HFF-Myc (cell line): ENCODE results near the gene MFSD11.
"Not testable (repeated sequence)": the region's sequence is repeated elsewhere in the genome, so short reads cannot be mapped to it uniquely, and the experiment has no call there.

Experiments
- DNase-seq: peaks from one replicate; pipeline ENCODE4 v3.0.0-alpha.2; 2011; ENCODE audit warnings: low read depth; ENCODE audit errors: extremely low read depth
- H3K4me3 ChIP-seq: replicated peaks from 2 replicates; pipeline ENCODE4 v1.5.1; 2011; ENCODE audit warnings: low read depth, mild to moderate bottlenecking, control low read depth, low read length
- CTCF ChIP-seq: IDR thresholded peaks from 2 replicates; pipeline ENCODE4 v1.5.1; 2012; ENCODE audit warnings: mild to moderate bottlenecking, low read depth, low read length, control low read depth; ENCODE audit errors: missing control alignments

The MFSD11 gene

DNA sequence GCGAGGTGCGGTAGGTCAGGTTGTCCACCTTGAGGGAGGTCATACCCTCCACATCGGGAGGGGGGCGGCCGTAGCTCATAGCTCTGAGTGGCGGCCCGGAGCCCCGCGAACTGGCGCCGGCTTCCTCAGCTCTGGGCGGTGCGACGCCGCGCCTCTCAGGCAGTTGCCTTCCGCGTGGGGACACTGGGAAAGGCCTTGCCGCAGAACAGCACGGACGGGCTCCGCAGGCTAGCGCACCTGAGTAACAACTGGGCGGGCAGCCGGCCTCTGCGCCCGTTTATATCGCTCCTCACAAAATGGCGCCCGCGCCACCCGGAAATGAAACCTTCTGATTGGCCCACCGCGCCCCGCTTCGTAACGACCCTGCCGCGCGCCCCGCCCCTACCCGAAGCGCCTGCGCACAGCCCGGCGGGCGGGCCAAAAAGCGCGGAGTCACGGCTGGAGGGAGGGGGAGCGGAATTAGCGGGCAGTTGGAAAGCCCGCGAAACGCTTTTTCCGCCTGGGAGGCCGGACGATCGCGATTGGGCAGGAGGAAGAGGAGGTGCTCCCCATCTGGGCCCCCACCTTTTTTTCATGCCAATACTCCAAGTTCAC, 740 bp upstream of the MFSD11 start, which contains the start of gene SRSF2:
Gene SRSF2 (minus strand): TSS at position 250 of the 594 bp plus-strand sequence. CDS start 171 bp downstream, at position 79.
- peak; percentile 92 for DNase-seq
- peak within 1 kb of the TSS; percentile 97 for H3K4me3 ChIP-seq
- TF ChIP-seq CTCF = no peak

- H3K4me3 ChIP-seq = peak overlapping the region; percentile 97
- no peak for TF ChIP-seq CTCF
- no peak for DNase-seq
These were observed 540 bp downstream of the MFSD11 start for GRCh38 chr17:76738468-76738850.

DNA sequence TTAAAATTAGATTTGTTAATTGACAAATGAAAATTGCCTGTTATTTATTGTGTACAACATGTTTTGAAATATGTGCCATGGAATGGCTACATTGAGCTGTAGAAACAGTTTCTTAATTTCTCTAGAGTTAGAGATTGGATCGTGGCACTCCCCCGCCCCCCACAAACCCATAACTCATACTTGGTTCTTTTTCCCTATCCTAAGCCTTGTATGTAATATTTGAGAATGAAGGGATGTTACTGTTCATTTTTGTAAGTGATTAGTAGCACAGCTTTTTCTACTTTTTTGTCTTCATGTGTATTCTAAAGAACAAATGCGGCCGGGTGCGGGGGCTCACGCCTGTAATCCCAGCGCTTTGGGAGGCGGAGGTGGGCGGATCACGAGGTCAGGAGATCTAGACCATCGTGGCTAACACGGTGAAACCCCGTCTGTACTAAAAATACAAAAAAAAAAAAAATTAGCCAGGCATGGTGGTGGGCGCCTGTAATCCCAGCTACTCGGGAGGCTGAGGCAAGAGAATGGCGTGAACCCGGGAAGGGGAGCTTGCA, 1.7 kb downstream of the MFSD11 start:
- H3K4me3 ChIP-seq, DNase-seq: not testable (repeated sequence)

DNA sequence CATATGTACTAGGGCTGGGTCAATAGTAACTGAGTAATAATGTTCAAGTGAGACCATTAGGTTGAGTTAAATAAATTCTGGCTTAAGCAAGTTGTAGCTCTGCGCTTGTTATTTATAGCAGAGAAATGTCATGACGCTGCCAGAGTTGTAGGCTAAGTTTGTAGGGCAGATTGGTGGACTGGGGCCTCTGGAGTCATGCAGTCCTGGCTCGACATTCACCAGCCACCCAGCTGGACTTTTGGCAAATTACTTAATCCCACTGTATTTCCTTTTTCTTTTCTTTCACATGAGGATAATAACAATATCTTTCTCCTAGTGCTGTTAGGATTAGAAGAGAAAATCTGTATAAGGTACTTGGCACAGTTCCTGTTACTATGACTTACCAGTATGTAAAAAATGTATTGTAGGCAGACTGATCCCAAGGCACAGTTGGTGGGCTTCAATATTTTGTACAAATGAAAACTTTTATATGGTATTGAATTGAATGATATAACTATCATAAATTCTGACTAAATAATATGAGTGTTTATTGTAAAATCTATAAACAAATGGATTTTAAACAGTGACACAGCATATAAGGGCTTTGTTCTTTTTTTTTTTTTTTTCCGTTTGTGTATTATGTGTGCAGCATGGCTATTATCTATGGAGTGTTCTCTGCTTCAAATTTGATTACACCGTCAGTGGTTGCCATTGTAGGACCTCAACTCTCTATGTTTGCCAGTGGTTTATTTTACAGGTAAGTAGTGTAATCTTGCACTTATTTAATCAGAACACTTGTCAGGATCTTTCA, 2.6 kb downstream of the MFSD11 start:
- no peak overlapping the region for H3K4me3 ChIP-seq
- no peak for DNase-seq
- no peak for TF ChIP-seq CTCF

GRCh38 chr17:76742958-76743357, 5.0 kb downstream of the MFSD11 start:
- DNase-seq = no peak
- H3K4me3 ChIP-seq = no peak overlapping the region
- no peak for TF ChIP-seq CTCF

- TF ChIP-seq CTCF = no peak
- DNase-seq = no peak
- no peak overlapping the region for H3K4me3 ChIP-seq
These were observed 6.8 kb downstream of the MFSD11 start for GRCh38 chr17:76744747-76745146.

DNA sequence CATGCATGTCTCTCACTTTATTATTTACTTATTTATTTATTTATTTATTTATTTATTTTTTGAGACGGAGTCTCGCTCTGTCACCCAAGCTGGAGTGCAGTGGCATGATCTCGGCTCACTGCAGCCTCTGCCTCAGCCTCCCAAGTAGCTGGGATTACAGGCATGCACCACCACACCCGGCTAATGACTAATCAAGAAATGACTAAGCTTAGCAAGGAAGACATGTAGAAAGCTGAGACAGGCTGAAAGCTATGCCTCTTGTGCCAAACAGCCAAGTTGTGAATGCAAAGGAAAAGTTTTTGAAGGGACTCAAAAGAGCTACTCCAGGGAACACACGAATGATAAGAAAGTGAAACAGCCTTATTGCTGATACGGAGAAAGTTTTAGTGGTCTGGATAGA, 7.9 kb downstream of the MFSD11 start:
- H3K4me3 ChIP-seq, DNase-seq: not testable (repeated sequence)
